Subcutaneous adipose tissue (tissue), 4 donors: ENCODE results near the gene RAB17. TPM values are rescaled to one million over a fixed set of nuclear protein-coding genes. Genes with fewer than 3 reads are reported as not detected.

ENCODE experiments used
- total RNA-seq, 4 donors: library from RNA; depleted of rRNA; stranded (reverse); fragments of >200 nt; gene quantifications; one replicate each; pipeline ENCODE4 v1.1.0, GENCODE V29; 2016
- TF ChIP-seq, protein P1 (sequence below): fragments of 450-650 bp; IDR thresholded peaks from one replicate; pipeline ENCODE4 v1.5.1; 2016; ENCODE audit warnings: low read depth, mild to moderate bottlenecking, control low read depth, antibody characterized with exemption, moderate library complexity

Gene RAB17
- total RNA-seq, 4 donors from 2014 or later = 0.65 to 1.2 TPM; not detected in 2

DNA sequence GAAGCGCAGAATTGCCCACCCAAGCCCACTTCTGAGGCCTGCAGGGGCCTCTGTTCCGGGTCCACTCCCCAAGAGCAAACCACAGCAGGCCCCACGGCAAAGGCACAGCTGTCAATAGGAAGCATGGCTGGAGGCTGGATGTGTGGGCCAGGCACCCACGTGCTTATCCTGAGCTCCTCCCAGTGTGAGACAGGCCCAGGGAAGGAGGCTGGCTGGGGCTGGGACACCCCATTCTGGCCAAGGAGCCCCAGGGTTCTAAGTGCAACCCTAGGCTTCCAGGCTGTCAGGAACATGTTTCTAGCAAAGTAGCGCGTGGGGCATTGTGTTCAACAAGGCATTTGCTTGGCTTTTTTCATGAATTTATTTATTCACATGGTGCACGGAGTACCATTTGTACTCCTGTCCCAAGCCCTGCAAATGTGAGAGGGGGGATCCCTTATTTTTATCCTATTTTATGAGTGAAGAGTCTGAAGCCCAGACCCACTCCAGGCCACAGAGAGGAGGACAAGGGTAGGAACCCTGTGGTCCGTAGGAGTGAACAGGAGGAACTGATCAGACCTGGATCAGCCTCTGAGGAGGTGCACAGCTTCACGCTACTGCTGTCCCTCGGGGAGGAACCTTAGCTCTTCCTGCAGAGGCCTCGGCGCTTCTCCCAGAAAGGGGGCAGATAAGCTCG, 6.1 kb upstream of the RAB17 start:
- TF ChIP-seq, protein P1, sequence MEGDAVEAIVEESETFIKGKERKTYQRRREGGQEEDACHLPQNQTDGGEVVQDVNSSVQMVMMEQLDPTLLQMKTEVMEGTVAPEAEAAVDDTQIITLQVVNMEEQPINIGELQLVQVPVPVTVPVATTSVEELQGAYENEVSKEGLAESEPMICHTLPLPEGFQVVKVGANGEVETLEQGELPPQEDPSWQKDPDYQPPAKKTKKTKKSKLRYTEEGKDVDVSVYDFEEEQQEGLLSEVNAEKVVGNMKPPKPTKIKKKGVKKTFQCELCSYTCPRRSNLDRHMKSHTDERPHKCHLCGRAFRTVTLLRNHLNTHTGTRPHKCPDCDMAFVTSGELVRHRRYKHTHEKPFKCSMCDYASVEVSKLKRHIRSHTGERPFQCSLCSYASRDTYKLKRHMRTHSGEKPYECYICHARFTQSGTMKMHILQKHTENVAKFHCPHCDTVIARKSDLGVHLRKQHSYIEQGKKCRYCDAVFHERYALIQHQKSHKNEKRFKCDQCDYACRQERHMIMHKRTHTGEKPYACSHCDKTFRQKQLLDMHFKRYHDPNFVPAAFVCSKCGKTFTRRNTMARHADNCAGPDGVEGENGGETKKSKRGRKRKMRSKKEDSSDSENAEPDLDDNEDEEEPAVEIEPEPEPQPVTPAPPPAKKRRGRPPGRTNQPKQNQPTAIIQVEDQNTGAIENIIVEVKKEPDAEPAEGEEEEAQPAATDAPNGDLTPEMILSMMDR = no peak

DNA sequence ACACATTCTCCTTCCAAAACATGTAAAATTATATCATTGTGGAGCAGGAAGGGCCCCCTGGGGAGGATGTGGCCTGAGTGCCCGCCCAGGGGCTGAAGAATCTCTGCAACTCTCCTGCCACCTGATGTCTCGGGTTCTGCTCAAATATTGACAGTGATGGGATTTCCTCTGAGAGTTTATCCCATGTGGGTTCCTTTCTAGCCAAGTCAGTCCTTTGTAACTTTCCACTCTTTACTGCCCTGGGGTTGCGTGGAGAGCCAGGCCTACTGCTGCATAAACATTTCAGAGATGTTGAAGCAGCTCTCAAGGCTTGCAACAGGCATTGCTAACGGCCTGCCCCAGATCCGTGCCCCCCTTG, 4.0 kb upstream of the RAB17 start:
- TF ChIP-seq, protein P1 = no peak

DNA sequence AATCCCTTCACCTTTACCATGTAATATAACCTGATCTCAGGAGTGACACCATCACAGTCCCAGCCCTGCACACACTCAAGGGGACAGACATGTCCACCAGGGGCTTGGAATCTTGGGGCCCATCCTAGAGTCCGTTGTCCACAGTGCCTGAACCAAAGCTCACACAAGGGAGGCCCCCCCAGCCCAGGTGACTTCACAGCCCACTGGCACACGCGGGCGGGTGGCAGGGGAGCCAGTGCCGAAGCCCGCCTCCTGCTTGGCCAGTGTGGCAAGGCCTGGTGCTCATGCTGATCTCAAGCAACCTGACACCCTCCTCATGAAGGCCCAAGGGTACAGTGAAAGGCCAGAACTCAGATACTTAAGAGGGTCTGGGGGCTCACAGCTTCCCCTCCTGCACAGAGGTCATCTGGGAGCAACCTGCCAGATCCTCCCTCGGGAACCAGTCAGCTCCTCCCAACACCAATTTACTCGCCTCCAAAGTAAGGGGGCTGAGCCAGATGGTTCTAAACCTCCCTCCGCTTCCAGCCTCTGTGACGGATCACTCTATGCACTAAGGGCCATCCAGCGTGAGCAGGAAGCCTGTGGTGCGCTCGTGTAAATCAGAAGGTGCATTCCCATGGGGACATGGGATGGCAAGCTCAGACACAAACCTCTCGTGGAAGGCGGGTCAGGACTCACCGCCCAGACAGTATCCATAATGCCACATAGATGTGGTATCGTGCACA, 3.2 kb upstream of the RAB17 start:
- TF ChIP-seq, protein P1 = no peak

DNA sequence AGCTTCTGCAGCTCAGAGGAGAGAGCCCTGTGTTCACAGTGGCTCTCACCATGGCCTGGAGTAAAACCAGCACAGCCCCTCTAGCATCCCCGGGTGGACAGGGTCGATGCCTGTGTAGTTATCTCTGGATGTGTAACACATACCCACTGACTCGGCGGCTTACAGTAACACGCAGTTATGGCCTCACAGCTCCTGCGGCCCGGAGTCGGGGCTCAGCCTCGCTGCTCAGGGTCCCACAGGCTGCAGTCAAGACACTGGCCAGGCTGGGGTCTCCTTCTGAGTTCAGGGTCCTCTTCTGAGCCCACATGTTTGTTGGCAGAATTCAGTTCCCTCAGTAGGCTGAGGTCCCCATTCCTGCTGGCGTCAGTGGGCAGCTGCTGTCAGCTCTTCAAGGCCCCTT, 2.5 kb upstream of the RAB17 start:
- TF ChIP-seq, protein P1 = no peak

DNA sequence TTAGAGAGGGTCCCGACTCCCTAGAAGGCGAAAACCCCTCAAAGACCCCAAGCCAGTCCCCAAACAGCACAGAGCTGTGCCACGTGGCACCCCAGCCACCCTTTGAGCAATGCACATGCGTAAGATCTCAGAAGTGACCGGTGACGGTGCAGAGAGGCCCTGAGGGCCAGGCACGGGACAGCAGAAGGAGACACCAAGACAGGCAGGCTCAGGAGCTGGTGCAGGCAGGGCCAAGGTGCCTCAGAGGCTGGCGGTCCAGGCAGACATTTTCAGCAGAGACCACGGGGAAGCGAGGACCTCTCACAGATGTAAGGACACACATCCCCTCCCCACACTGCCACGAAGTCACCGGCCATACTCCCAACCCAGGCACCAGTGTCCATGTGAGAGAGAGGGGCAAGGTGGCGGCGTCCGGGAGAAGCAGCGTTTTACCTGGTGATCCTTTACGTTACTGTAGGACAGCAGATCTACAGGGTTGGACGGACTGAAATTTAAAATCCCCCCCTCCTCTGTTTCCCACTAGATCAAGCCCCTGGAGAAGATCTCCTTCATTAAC, 2.0 kb upstream of the RAB17 start:
- TF ChIP-seq, protein P1 = no peak

DNA sequence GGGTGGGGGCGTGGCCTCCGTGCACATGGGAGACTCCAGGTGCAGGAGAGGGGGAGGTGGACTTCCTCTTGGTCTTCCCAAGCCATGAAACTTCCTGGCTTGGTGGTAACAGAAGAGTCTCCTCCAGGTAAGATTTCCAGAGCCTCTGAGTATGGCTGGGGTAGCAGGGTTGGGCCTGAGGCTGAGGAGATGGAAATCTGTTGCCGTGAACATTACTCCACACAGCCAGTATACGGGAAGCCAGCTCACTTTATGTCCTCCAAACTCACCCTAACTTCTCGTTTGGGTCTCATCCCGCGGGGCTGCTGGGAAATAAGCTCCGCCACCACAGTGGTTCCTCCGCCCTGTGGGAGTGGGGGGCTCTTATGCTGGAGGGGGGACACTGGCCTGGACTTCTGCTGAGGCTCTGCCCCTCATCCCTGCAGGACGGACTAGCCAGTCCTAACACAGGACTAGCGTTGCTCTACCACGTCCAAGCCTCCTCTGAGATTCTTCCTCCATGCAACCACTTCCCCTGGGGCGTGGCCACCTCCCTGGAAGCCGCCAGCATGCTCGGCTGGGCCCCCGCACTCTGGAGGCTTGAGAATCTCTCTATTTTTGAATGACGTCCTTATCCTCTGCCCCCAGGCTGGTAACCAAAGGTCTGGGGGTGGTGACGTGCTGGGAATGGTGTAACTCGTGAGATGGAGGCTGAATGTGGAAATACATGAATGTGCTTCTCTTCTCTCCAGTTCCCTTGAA, 777 bp upstream of the RAB17 start:
- TF ChIP-seq, protein P1 = no peak
